Measurements from ENCODE around the gene CEACAM7. TPM values are rescaled to one million over a fixed set of nuclear protein-coding genes. Genes with fewer than 3 reads are reported as not detected.

Gene CEACAM7
- total RNA-seq, 1 experiment from 2014 or later, result not detected

- no peak overlapping the region for H2BK5ac ChIP-seq (ENCODE audit: insufficient read length, low read length)
- no peaks in the 10 kb centered on the region for H3K23me2 ChIP-seq (ENCODE audit: insufficient read length, low read depth, low read length, poor library complexity, severe bottlenecking)
- no peak overlapping the region for H3K14ac ChIP-seq (ENCODE audit: insufficient read depth, low read length)
- no peak overlapping the region for H3K18ac ChIP-seq (ENCODE audit: insufficient read length, low read depth, low read length)
- H3K9ac ChIP-seq (ENCODE audit: extremely low read depth, insufficient read length, low read length), result no peak overlapping the region
- no peak overlapping the region for H3K4me3 Mint-ChIP-seq
- H2BK15ac ChIP-seq (ENCODE audit: low read depth, low read length), result no peak overlapping the region
- H3K27me3 Mint-ChIP-seq (ENCODE audit: low read depth), result no peaks in the 10 kb centered on the region; the same call in 1 of the 2 replicates
- H4K91ac ChIP-seq (ENCODE audit: insufficient read length, low read depth, low read length), result no peak overlapping the region
- no peaks in the 10 kb centered on the region for H3K79me1 ChIP-seq (ENCODE audit: insufficient read depth, low read depth, low read length, poor library complexity, severe bottlenecking)
- H4K5ac ChIP-seq (ENCODE audit: insufficient read length, low read depth, low read length), result no peak overlapping the region
- no peak overlapping the region for H3K4me2 ChIP-seq (ENCODE audit: insufficient read depth, insufficient read length, low read length)
- DNase-seq, result no peak
- no CpG with 5 or more reads among the region's 1 CpG for WGBS (ENCODE audit: extremely low coverage, insufficient read length, low lambda C conversion rate)
- H3K9me3 Mint-ChIP-seq, result peaks cover 89 to 95% of the 10 kb centered on the region in 2 experiments
- H3K27me3 ChIP-seq (ENCODE audit: insufficient read depth, low read length), result no peaks in the 10 kb centered on the region
- H3K36me3 Mint-ChIP-seq (ENCODE audit: insufficient read depth in 1 of 3, low read depth in 3 of 3), result peaks cover 0 to 38% (median 4%) of the 10 kb centered on the region in 3 experiments; a peak in 3 of 7 replicates
- no peaks in the 10 kb centered on the region for H3K4me1 ChIP-seq (ENCODE audit: insufficient read depth, low read length)
- no peak overlapping the region for H2BK20ac ChIP-seq (ENCODE audit: low read depth, low read length, poor library complexity, severe bottlenecking)
- no peak overlapping the region for H2BK120ac ChIP-seq (ENCODE audit: low read depth, low read length, poor library complexity, severe bottlenecking)
- no peaks in the 10 kb centered on the region for H4K20me1 ChIP-seq (ENCODE audit: control insufficient read depth, insufficient read depth, insufficient read length)
- no peaks in the 10 kb centered on the region for H3K79me2 ChIP-seq (ENCODE audit: insufficient read depth, low read length)
- no peaks in the 10 kb centered on the region for H3K4me1 Mint-ChIP-seq
- no peak overlapping the region for H3T11ph ChIP-seq (ENCODE audit: low read length)
- no peak overlapping the region for H3K4ac ChIP-seq (ENCODE audit: low read depth, low read length)
- no peak overlapping the region for H3K23ac ChIP-seq (ENCODE audit: insufficient read length, low read depth, low read length)
- H3K9me3 ChIP-seq (ENCODE audit: control insufficient read depth, low read depth, low read length), result peaks cover 58% of the 10 kb centered on the region
- no peak overlapping the region for H2BK12ac ChIP-seq (ENCODE audit: insufficient read length, low read depth, low read length)
- no peak overlapping the region for H3K27ac Mint-ChIP-seq
- no peak overlapping the region for H3K27ac ChIP-seq (ENCODE audit: insufficient read length, low read depth, low read length)
- TF ChIP-seq CTCF (conservative IDR thresholded peaks at IDR 0.05), result no peak
- no peak overlapping the region for H3K56ac ChIP-seq (ENCODE audit: insufficient read length, low read depth, low read length)
- no peak overlapping the region for H2AFZ ChIP-seq (ENCODE audit: low read length)
- no peak overlapping the region for H2AK5ac ChIP-seq (ENCODE audit: insufficient read length, low read length)
- no peak overlapping the region for H4K8ac ChIP-seq (replicated peaks; ENCODE audit: insufficient read length, low read depth, low read length)
Measured at GRCh38 chr19:41668315-41668714, 19.8 kb downstream of the CEACAM7 start.
